HepG2 (cell line): ENCODE measurements around the gene TLN1. TPM values are rescaled to one million over a fixed set of nuclear protein-coding genes. Genes with fewer than 3 reads are reported as not detected.

ENCODE experiments used
- KAT7 ChIP-seq: IDR thresholded peaks from 2 replicates; pipeline ENCODE4 v1.6.1; 2018; ENCODE audit warnings: borderline replicate concordance, missing compliant biosample characterization
- KDM5A ChIP-seq: fragments of 200-600 bp; sonication (generic); IDR thresholded peaks from 2 replicates; pipeline ENCODE4 v1.7.0; 2018; ENCODE audit warnings: antibody characterized with exemption, mild to moderate bottlenecking, low read length, borderline replicate concordance
- RFXAP ChIP-seq: sonication (generic); formaldehyde crosslinking; IDR thresholded peaks from 2 replicates; pipeline ENCODE4 v1.4.0; 2020; ENCODE audit warnings: missing genetic modification reagents, borderline replicate concordance
- ZBTB46 ChIP-seq: sonication (generic); formaldehyde crosslinking; IDR thresholded peaks from 2 replicates; pipeline ENCODE4 v1.4.0; 2020; ENCODE audit warnings: mild to moderate bottlenecking, missing genetic modification reagents, borderline replicate concordance
- ZFAT ChIP-seq: sonication (generic); formaldehyde crosslinking; conservative IDR thresholded peaks from 2 replicates; pipeline ENCODE4 v1.8.1; 2023; ENCODE audit warnings: missing genetic modification reagents, inconsistent platforms
- ZNF124 ChIP-seq: sonication (generic); formaldehyde crosslinking; IDR thresholded peaks from 2 replicates; pipeline ENCODE4 v1.4.0; 2020; ENCODE audit warnings: missing genetic modification reagents
- polyA plus RNA-seq, 8 experiments: library from polyadenylated mRNA; depleted of rRNA in 3 of 8; stranded (reverse) in 7 of 8; unstranded in 1 of 8; fragments of >200 nt; fragmentation: Illumina TruSeq in 4 of 8; extraction: Trizol in 4 of 8; gene quantifications; 2 replicates each; pipeline versions ENCODE4 v1.2.1 to v1.2.3, GENCODE V29; 2011 to 2016; ENCODE audit warnings: low read depth in 4 of 8, missing spikeins in 1 of 8, mixed read lengths in 1 of 8; ENCODE audit not compliant: insufficient read depth in 1 of 8
- total RNA-seq, 5 experiments: library from RNA; depleted of rRNA; stranded (reverse); fragments of >200 nt; fragmentation: Illumina TruSeq; extraction: Trizol; gene quantifications; 2 replicates each; pipeline ENCODE4 v1.2.3, GENCODE V29; 2016; ENCODE audit warnings: low read depth in 1 of 5
- TF ChIP-seq, protein P1 (sequence below): sonication (generic); formaldehyde crosslinking; IDR thresholded peaks from 2 replicates; pipeline ENCODE4 v1.4.0; 2020; ENCODE audit warnings: mild to moderate bottlenecking, missing genetic modification reagents
- TF ChIP-seq, protein P2 (sequence below): sonication (generic); formaldehyde crosslinking; IDR thresholded peaks from 2 replicates; pipeline ENCODE4 v1.9.0; 2022; ENCODE audit warnings: missing genetic modification reagents, mild to moderate bottlenecking, borderline replicate concordance
- TF ChIP-seq, protein P3 (sequence below): sonication (generic); formaldehyde crosslinking; conservative IDR thresholded peaks from 2 replicates; pipeline ENCODE4 v1.4.0; 2020; ENCODE audit warnings: mild to moderate bottlenecking, missing genetic modification reagents, moderate library complexity
- TF ChIP-seq, protein P4 (sequence below): sonication (generic); formaldehyde crosslinking; IDR thresholded peaks from 2 replicates; pipeline ENCODE4 v1.4.0; 2020; ENCODE audit warnings: mild to moderate bottlenecking, low read depth, missing genetic modification reagents
- TF ChIP-seq, protein P5 (sequence below): sonication (generic); formaldehyde crosslinking; IDR thresholded peaks from 2 replicates; pipeline ENCODE4 v1.4.0; 2020; ENCODE audit warnings: missing genetic modification reagents

TLN1 gene
- total and polyA plus RNA-seq, 2 of the 13 experiments (the other 11 are each of a cell fraction or from before 2014, with no cell fraction given), result 35.2 to 51.8 TPM

GRCh38 chr9:35732185-35732799 is at the start of gene TLN1, which contains the start of gene CREB3 (continued):
- TF ChIP-seq, protein P1, sequence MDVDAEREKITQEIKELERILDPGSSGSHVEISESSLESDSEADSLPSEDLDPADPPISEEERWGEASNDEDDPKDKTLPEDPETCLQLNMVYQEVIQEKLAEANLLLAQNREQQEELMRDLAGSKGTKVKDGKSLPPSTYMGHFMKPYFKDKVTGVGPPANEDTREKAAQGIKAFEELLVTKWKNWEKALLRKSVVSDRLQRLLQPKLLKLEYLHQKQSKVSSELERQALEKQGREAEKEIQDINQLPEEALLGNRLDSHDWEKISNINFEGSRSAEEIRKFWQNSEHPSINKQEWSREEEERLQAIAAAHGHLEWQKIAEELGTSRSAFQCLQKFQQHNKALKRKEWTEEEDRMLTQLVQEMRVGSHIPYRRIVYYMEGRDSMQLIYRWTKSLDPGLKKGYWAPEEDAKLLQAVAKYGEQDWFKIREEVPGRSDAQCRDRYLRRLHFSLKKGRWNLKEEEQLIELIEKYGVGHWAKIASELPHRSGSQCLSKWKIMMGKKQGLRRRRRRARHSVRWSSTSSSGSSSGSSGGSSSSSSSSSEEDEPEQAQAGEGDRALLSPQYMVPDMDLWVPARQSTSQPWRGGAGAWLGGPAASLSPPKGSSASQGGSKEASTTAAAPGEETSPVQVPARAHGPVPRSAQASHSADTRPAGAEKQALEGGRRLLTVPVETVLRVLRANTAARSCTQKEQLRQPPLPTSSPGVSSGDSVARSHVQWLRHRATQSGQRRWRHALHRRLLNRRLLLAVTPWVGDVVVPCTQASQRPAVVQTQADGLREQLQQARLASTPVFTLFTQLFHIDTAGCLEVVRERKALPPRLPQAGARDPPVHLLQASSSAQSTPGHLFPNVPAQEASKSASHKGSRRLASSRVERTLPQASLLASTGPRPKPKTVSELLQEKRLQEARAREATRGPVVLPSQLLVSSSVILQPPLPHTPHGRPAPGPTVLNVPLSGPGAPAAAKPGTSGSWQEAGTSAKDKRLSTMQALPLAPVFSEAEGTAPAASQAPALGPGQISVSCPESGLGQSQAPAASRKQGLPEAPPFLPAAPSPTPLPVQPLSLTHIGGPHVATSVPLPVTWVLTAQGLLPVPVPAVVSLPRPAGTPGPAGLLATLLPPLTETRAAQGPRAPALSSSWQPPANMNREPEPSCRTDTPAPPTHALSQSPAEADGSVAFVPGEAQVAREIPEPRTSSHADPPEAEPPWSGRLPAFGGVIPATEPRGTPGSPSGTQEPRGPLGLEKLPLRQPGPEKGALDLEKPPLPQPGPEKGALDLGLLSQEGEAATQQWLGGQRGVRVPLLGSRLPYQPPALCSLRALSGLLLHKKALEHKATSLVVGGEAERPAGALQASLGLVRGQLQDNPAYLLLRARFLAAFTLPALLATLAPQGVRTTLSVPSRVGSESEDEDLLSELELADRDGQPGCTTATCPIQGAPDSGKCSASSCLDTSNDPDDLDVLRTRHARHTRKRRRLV, result peak; percentile 92
- TF ChIP-seq ZFAT (CRISPR knock-in tag), result no peak
- peak; percentile 56; the same call in 1 of the 2 replicates for TF ChIP-seq ZNF124 (CRISPR knock-in tag)
- TF ChIP-seq KAT7 (CRISPR knock-in tag), result no peak; the same call in 1 of the 2 replicates
- no peak; the same call in 1 of the 2 replicates for TF ChIP-seq KDM5A
- TF ChIP-seq, protein P2, sequence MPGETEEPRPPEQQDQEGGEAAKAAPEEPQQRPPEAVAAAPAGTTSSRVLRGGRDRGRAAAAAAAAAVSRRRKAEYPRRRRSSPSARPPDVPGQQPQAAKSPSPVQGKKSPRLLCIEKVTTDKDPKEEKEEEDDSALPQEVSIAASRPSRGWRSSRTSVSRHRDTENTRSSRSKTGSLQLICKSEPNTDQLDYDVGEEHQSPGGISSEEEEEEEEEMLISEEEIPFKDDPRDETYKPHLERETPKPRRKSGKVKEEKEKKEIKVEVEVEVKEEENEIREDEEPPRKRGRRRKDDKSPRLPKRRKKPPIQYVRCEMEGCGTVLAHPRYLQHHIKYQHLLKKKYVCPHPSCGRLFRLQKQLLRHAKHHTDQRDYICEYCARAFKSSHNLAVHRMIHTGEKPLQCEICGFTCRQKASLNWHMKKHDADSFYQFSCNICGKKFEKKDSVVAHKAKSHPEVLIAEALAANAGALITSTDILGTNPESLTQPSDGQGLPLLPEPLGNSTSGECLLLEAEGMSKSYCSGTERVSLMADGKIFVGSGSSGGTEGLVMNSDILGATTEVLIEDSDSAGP (CRISPR knock-in tag), result peak; percentile 92
- TF ChIP-seq ZBTB46, result no peak
- TF ChIP-seq, protein P3, sequence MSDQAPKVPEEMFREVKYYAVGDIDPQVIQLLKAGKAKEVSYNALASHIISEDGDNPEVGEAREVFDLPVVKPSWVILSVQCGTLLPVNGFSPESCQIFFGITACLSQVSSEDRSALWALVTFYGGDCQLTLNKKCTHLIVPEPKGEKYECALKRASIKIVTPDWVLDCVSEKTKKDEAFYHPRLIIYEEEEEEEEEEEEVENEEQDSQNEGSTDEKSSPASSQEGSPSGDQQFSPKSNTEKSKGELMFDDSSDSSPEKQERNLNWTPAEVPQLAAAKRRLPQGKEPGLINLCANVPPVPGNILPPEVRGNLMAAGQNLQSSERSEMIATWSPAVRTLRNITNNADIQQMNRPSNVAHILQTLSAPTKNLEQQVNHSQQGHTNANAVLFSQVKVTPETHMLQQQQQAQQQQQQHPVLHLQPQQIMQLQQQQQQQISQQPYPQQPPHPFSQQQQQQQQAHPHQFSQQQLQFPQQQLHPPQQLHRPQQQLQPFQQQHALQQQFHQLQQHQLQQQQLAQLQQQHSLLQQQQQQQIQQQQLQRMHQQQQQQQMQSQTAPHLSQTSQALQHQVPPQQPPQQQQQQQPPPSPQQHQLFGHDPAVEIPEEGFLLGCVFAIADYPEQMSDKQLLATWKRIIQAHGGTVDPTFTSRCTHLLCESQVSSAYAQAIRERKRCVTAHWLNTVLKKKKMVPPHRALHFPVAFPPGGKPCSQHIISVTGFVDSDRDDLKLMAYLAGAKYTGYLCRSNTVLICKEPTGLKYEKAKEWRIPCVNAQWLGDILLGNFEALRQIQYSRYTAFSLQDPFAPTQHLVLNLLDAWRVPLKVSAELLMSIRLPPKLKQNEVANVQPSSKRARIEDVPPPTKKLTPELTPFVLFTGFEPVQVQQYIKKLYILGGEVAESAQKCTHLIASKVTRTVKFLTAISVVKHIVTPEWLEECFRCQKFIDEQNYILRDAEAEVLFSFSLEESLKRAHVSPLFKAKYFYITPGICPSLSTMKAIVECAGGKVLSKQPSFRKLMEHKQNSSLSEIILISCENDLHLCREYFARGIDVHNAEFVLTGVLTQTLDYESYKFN (CRISPR knock-in tag), result peak; percentile 59
- peak; percentile 62; the same call in 1 of the 2 replicates for TF ChIP-seq RFXAP
- TF ChIP-seq, protein P4, sequence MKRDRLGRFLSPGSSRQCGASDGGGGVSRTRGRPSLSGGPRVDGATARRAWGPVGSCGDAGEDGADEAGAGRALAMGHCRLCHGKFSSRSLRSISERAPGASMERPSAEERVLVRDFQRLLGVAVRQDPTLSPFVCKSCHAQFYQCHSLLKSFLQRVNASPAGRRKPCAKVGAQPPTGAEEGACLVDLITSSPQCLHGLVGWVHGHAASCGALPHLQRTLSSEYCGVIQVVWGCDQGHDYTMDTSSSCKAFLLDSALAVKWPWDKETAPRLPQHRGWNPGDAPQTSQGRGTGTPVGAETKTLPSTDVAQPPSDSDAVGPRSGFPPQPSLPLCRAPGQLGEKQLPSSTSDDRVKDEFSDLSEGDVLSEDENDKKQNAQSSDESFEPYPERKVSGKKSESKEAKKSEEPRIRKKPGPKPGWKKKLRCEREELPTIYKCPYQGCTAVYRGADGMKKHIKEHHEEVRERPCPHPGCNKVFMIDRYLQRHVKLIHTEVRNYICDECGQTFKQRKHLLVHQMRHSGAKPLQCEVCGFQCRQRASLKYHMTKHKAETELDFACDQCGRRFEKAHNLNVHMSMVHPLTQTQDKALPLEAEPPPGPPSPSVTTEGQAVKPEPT (CRISPR knock-in tag), result no peak
- TF ChIP-seq, protein P5, sequence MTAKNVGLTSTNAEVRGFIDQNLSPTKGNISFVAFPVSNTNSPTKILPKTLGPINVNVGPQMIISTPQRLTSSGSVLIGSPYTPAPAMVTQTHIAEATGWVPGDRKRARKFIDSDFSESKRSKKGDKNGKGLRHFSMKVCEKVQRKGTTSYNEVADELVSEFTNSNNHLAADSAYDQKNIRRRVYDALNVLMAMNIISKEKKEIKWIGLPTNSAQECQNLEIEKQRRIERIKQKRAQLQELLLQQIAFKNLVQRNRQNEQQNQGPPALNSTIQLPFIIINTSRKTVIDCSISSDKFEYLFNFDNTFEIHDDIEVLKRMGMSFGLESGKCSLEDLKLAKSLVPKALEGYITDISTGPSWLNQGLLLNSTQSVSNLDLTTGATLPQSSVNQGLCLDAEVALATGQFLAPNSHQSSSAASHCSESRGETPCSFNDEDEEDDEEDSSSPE (CRISPR knock-in tag), result peak; percentile 89
